ENCODE measurements around the gene HCFC1.

The HCFC1 gene

GRCh38 chrX:153900831-153901752 is 70.5 kb downstream of the HCFC1 start:
- peak; percentile 83 for DNase-seq

GRCh38 chrX:153897899-153898298 is 73.7 kb downstream of the HCFC1 start:
- no peak for DNase-seq
